T-cell (primary cell): ENCODE data around the gene PRKN. TPM values are rescaled to one million over a fixed set of nuclear protein-coding genes. Genes with fewer than 3 reads are reported as not detected.

Source experiments
- ATAC-seq, 4 experiments: fragments of 200-7000 bp in 3 of 4; fragments of 150-1000 bp in 1 of 4; cut with Tn5 transposase; replicated peaks in 1 of 4; 1 replicate in 3 of 4; 2 replicates in 1 of 4; pipeline ENCODE4 v1.10.0; 2021; ENCODE audit warnings: moderate library complexity in 3 of 4, mild to moderate bottlenecking in 2 of 4, moderate number of reproducible peaks in 1 of 4
- CTCF ChIA-PET, 2 donors: fragments of 300-600 bp; sonication (Branson Sonifier 250); formaldehyde crosslinking; loops; one replicate each; lab custom pipeline; 2022; ENCODE audit warnings: antibody characterized with exemption in 2 of 2; lab: Charles Lee
- POLR2A ChIA-PET, 2 donors: fragments of 300-600 bp; sonication (Branson Sonifier 250); formaldehyde crosslinking; loops; one replicate each; lab custom pipeline; 2022; ENCODE audit warnings: antibody characterized with exemption in 2 of 2; lab: Charles Lee
- DNase-seq, 35 experiments: peaks; one replicate each; pipeline versions ENCODE4 v3.0.0 to v3.0.0-alpha.2; 2013 to 2023
- H3K27ac ChIP-seq: one replicate; pipeline ENCODE4 v1.5.1; 2013; ENCODE audit warnings: low read length
- H3K27me3 ChIP-seq, 2 experiments: replicated peaks in 1 of 2; 1 replicate in 1 of 2; 2 replicates in 1 of 2; pipeline versions ENCODE4 v1.6.1 to v1.7.0; 2013; ENCODE audit warnings: low read length in 1 of 2, mixed read lengths in 1 of 2; ENCODE audit not compliant: control insufficient read depth in 2 of 2, insufficient read depth in 2 of 2; ENCODE audit errors: extremely low read depth in 1 of 2
- H3K36me3 ChIP-seq, 2 donors: 1 replicate in 1 of 2; 2 replicates in 1 of 2; pipeline versions ENCODE4 v1.6.1 to v1.7.0; 2013; ENCODE audit warnings: low read length in 1 of 2; ENCODE audit not compliant: control insufficient read depth in 2 of 2, insufficient read depth in 1 of 2; ENCODE audit errors: extremely low read depth in 1 of 2
- H3K4me1 ChIP-seq, 2 experiments: 1 replicate in 1 of 2; 2 replicates in 1 of 2; pipeline versions ENCODE4 v1.6.1 to v1.7.0; 2013; ENCODE audit warnings: low read length in 2 of 2, mixed read lengths in 1 of 2; ENCODE audit not compliant: insufficient read depth in 2 of 2, control insufficient read depth in 1 of 2; ENCODE audit errors: extremely low read depth in 1 of 2
- H3K4me3 ChIP-seq, 2 donors: 1 replicate in 1 of 2; 2 replicates in 1 of 2; pipeline versions ENCODE4 v1.5.1 to v1.7.0; 2013; ENCODE audit warnings: mild to moderate bottlenecking in 2 of 2, low read length in 1 of 2, moderate library complexity in 1 of 2; ENCODE audit not compliant: control insufficient read depth in 1 of 2; ENCODE audit errors: extremely low read depth in 1 of 2
- H3K9me3 ChIP-seq: 2 replicates; pipeline ENCODE4 v1.7.0; 2013
- H3K27ac Mint-ChIP-seq, 2 donors: one replicate each; pipeline ENCODE4 v1.8.0; 2020 to 2021; ENCODE audit warnings: mild to moderate bottlenecking in 2 of 2, mixed read lengths in 2 of 2
- H3K27me3 Mint-ChIP-seq, 2 donors: one replicate each; pipeline ENCODE4 v1.8.0; 2021 to 2022; ENCODE audit warnings: mixed read lengths in 2 of 2
- H3K36me3 Mint-ChIP-seq: one replicate; pipeline ENCODE4 v1.8.0; 2021; ENCODE audit warnings: mixed read lengths
- H3K4me1 Mint-ChIP-seq, 3 donors: one replicate each; pipeline ENCODE4 v1.8.0; 2020 to 2022; ENCODE audit warnings: mixed read lengths in 3 of 3, mild to moderate bottlenecking in 1 of 3
- H3K4me3 Mint-ChIP-seq, 3 donors: one replicate each; pipeline ENCODE4 v1.8.0; 2020 to 2022; ENCODE audit warnings: mild to moderate bottlenecking in 3 of 3, mixed read lengths in 3 of 3, moderate library complexity in 3 of 3
- H3K9me3 Mint-ChIP-seq, 3 donors: one replicate each; pipeline ENCODE4 v1.8.0; 2020 to 2022; ENCODE audit warnings: mixed read lengths in 3 of 3
- WGBS: methylation state at CpG from one replicate; pipeline ENCODE4 v1.1.5; 2013; ENCODE audit warnings: missing lambda C conversion rate; ENCODE audit not compliant: insufficient coverage; 5-methylcytosine and 5-hydroxymethylcytosine counted together
- total RNA-seq, 35 experiments: library from RNA in 6 of 35; stranded (reverse) in 6 of 35; fragments of 120-200 nt in 1 of 35; gene quantifications; one replicate each; pipeline versions ENCODE4 v1.2.1 to v1.2.4 and lab custom pipeline; 2013 to 2026

Gene PRKN
- total RNA-seq, 5 donors from 2014 or later (not counting 1 experiment from before 2014, with no cell fraction given) = 3.4 to 7.7 (median 6.1) TPM

GRCh38 chr6:161412795-161413194, 1314.8 kb downstream of the PRKN start:
- no peaks in the 10 kb centered on the region for H3K36me3 ChIP-seq
- ATAC-seq (no peak), DNase-seq (no peak)
- no peak overlapping the region for H3K27ac ChIP-seq
- no peak overlapping the region for H3K4me3 Mint-ChIP-seq
- no peaks in the 10 kb centered on the region for H3K4me1 Mint-ChIP-seq
- 75% methylated on average over 4 of the region's 5 CpGs for WGBS
- ChIA-PET CTCF (no interaction called here), POLR2A (interaction anchor here in 1 of 2 donors (0.6 kb wide), 1 partner anchor 1069 kb away, joined by 3 read pairs; no protein-coding TSS in a partner anchor)
- no peaks in the 10 kb centered on the region for H3K36me3 Mint-ChIP-seq
- no peaks in the 10 kb centered on the region for H3K9me3 Mint-ChIP-seq
- H3K4me1 ChIP-seq = no peaks in the 10 kb centered on the region
- H3K27me3 Mint-ChIP-seq = peaks cover 5 to 13% of the 10 kb centered on the region in 2 donors
- peaks cover 0 to 24% of the 10 kb centered on the region in 2 experiments for H3K27me3 ChIP-seq
- H3K27ac Mint-ChIP-seq = no peak overlapping the region
- no peak overlapping the region for H3K4me3 ChIP-seq
- no peaks in the 10 kb centered on the region for H3K9me3 ChIP-seq

GRCh38 chr6:161411265-161411944, 1316.2 kb downstream of the PRKN start:
- H3K36me3 Mint-ChIP-seq = no peaks in the 10 kb centered on the region
- H3K27me3 Mint-ChIP-seq = peaks cover 3 to 8% of the 10 kb centered on the region in 2 donors
- Histone ChIP-seq H3K36me3 (no peaks in the 10 kb centered on the region), H3K9me3 (no peaks in the 10 kb centered on the region), H3K4me1 (no peaks in the 10 kb centered on the region), H3K27me3 (peaks cover 0 to 14% of the 10 kb centered on the region in 2 experiments), H3K27ac (no peak overlapping the region), H3K4me3 (no peak overlapping the region)
- no peak overlapping the region for H3K27ac Mint-ChIP-seq
- CTCF ChIA-PET = no interaction called here
- no peak overlapping the region for H3K4me3 Mint-ChIP-seq
- 97% methylated on average over 2 of the region's 4 CpGs for WGBS
- H3K9me3 Mint-ChIP-seq = no peaks in the 10 kb centered on the region
- no peak for DNase-seq
- no peak for ATAC-seq
- no peaks in the 10 kb centered on the region for H3K4me1 Mint-ChIP-seq
- POLR2A ChIA-PET = no interaction called here

GRCh38 chr6:161410736-161411135, 1316.8 kb downstream of the PRKN start:
- H3K4me1 ChIP-seq = no peaks in the 10 kb centered on the region
- no peaks in the 10 kb centered on the region for H3K9me3 ChIP-seq
- H3K36me3 ChIP-seq = no peaks in the 10 kb centered on the region
- peaks cover 0 to under 1% of the 10 kb centered on the region in 2 donors for H3K27me3 Mint-ChIP-seq
- ATAC-seq (no peak), DNase-seq (no peak)
- ChIA-PET CTCF (no interaction called here), POLR2A (no interaction called here)
- H3K27ac Mint-ChIP-seq = no peak overlapping the region
- H3K4me3 ChIP-seq = no peak overlapping the region
- peaks cover 0 to 7% of the 10 kb centered on the region in 2 experiments for H3K27me3 ChIP-seq
- no peaks in the 10 kb centered on the region for H3K4me1 Mint-ChIP-seq
- no peaks in the 10 kb centered on the region for H3K9me3 Mint-ChIP-seq
- WGBS = 91% methylated on average over 5 of the region's 6 CpGs
- no peaks in the 10 kb centered on the region for H3K36me3 Mint-ChIP-seq
- no peak overlapping the region for H3K4me3 Mint-ChIP-seq
- no peak overlapping the region for H3K27ac ChIP-seq

GRCh38 chr6:161410076-161410475, 1317.5 kb downstream of the PRKN start:
- no peaks in the 10 kb centered on the region for H3K4me1 Mint-ChIP-seq
- no peak overlapping the region for H3K4me3 Mint-ChIP-seq
- no peaks in the 10 kb centered on the region for H3K36me3 Mint-ChIP-seq
- Histone ChIP-seq H3K4me1 (no peaks in the 10 kb centered on the region), H3K4me3 (no peak overlapping the region), H3K9me3 (no peaks in the 10 kb centered on the region), H3K27ac (no peak overlapping the region), H3K36me3 (no peaks in the 10 kb centered on the region), H3K27me3 (peaks cover 0 to 5% of the 10 kb centered on the region in 2 experiments)
- DNase-seq (no peak), ATAC-seq (no peak)
- H3K9me3 Mint-ChIP-seq = no peaks in the 10 kb centered on the region
- H3K27me3 Mint-ChIP-seq = no peaks in the 10 kb centered on the region
- ChIA-PET POLR2A (no interaction called here), CTCF (no interaction called here)
- 95% methylated on average over 4 of the region's 6 CpGs for WGBS
- H3K27ac Mint-ChIP-seq = no peak overlapping the region

- Histone ChIP-seq H3K27me3 (no peaks in the 10 kb centered on the region), H3K36me3 (no peaks in the 10 kb centered on the region), H3K4me1 (no peaks in the 10 kb centered on the region), H3K4me3 (no peak overlapping the region), H3K27ac (no peak overlapping the region), H3K9me3 (no peaks in the 10 kb centered on the region)
- ChIA-PET CTCF (no interaction called here), POLR2A (no interaction called here)
- Mint-ChIP-seq H3K4me1 (no peaks in the 10 kb centered on the region), H3K27me3 (peaks cover 0 to 2% of the 10 kb centered on the region in 2 donors), H3K36me3 (no peaks in the 10 kb centered on the region), H3K27ac (no peak overlapping the region), H3K4me3 (no peak overlapping the region), H3K9me3 (no peaks in the 10 kb centered on the region)
- 79% methylated on average over 6 of the region's 7 CpGs for WGBS
- ATAC-seq = no peak
- no peak for DNase-seq
Observed at GRCh38 chr6:161409353-161409752, 1318.2 kb downstream of the PRKN start.

GRCh38 chr6:161408041-161408440, 1319.5 kb downstream of the PRKN start:
- H3K9me3 ChIP-seq = no peaks in the 10 kb centered on the region
- no peaks in the 10 kb centered on the region for H3K36me3 ChIP-seq
- no peak overlapping the region for H3K4me3 ChIP-seq
- ATAC-seq (no peak), DNase-seq (no peak)
- H3K9me3 Mint-ChIP-seq = peaks cover 0 to 5% (median 2%) of the 10 kb centered on the region in 3 donors
- ChIA-PET POLR2A (interaction anchor here (0.6 to 0.7 kb wide), 3 partner anchors 30 to 1749 kb away, joined by 3 to 6 read pairs (median 4); no protein-coding TSS in a partner anchor), CTCF (interaction anchor here (1.0 to 1.3 kb wide), 2 partner anchors 9 to 10 kb away, joined by 4 read pairs; no protein-coding TSS in a partner anchor)
- no peaks in the 10 kb centered on the region for H3K27me3 ChIP-seq
- no peaks in the 10 kb centered on the region for H3K4me1 Mint-ChIP-seq
- no peaks in the 10 kb centered on the region for H3K4me1 ChIP-seq
- H3K36me3 Mint-ChIP-seq = no peaks in the 10 kb centered on the region
- no peak overlapping the region for H3K4me3 Mint-ChIP-seq
- H3K27me3 Mint-ChIP-seq = peaks cover 0 to 5% of the 10 kb centered on the region in 2 donors
- no peak overlapping the region for H3K27ac Mint-ChIP-seq
- H3K27ac ChIP-seq = no peak overlapping the region
- WGBS = no CpG with 5 or more reads among the region's 8 CpGs
